ENCODE data around the gene WNT7A.

The WNT7A gene

GRCh38 chr3:13896473-13897154 is 16.7 kb upstream of the WNT7A start:
- TF ChIP-seq, protein P1, sequence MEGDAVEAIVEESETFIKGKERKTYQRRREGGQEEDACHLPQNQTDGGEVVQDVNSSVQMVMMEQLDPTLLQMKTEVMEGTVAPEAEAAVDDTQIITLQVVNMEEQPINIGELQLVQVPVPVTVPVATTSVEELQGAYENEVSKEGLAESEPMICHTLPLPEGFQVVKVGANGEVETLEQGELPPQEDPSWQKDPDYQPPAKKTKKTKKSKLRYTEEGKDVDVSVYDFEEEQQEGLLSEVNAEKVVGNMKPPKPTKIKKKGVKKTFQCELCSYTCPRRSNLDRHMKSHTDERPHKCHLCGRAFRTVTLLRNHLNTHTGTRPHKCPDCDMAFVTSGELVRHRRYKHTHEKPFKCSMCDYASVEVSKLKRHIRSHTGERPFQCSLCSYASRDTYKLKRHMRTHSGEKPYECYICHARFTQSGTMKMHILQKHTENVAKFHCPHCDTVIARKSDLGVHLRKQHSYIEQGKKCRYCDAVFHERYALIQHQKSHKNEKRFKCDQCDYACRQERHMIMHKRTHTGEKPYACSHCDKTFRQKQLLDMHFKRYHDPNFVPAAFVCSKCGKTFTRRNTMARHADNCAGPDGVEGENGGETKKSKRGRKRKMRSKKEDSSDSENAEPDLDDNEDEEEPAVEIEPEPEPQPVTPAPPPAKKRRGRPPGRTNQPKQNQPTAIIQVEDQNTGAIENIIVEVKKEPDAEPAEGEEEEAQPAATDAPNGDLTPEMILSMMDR (IDR thresholded peaks at IDR 0.05; ENCODE audit: low read depth, low read length, missing control alignments): peak; percentile 76
- DNase-seq (ENCODE audit: extremely low read depth, low read depth): peak; percentile 50
- no peak overlapping the region for H3K4me3 ChIP-seq (replicated peaks; ENCODE audit: low read depth, low read length)

DNA sequence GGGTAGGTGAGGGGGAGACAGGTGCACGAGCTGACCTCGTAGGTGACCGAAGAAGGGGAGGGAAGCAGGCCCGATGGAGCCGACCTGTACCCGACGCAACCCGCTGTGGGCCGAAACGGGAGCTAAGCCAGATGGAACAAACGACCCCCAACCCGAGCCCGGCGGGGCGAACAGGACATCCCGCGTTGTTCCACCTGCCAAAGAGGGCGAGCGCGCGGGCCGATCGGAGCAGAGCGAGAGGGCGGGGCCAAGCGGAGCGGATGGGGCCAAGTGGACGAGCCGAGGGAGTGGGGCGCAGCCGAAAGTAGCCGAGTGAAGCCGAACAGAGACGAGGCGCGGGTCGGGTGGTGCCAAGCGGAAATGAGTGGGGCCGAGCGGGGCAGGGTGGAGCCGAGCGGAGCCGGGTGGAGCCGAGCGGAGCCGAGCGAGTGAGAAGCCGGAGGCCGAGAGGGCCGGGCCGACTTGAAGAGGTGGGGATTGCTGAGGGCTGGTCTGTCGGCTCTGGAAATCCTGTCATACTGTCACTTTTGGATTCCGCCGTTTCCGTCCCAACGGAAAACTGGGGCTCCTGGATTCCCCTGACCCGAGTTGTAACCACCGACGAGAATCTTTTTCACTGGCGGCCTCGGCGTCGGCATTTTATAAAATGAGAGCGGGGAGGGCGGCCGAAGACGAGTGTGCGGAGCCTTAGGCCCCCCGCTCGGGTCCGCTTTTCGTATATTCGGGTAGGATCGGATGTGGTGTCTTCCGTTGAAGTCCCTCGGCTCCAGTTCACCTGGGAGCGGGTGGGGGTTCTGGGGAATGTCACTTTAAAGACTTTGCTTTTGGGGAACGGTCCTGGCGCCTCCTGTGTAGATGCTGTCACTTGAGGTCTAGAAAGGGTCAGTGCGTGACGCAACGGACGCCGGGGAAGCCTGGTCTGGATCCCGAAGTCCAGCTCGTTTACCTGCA is 15.6 kb upstream of the WNT7A start:
- DNase-seq (ENCODE audit: extremely low read depth, low read depth): peak; percentile 67
- TF ChIP-seq, protein P1 (IDR thresholded peaks at IDR 0.05; ENCODE audit: low read depth, low read length, missing control alignments): no peak
- peak overlapping the region; percentile 48 for H3K4me3 ChIP-seq (replicated peaks; ENCODE audit: low read depth, low read length)

DNA sequence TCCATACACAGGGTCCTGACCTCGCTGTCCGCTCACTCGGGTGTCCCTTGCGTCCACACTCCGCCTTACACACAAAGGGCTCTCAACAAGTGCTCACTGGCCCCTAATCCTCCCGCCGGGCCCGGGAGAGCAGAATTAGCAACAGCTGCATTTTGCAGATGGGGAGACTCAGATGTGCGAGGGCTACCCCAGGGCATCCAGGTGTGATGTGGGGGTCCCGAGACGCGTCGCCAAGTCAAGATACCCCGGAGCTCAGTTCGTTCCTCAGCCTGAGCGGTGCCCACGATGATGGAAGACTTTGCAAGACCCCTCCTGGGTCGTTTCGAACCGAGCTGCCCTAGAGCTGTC is 14.9 kb upstream of the WNT7A start:
- TF ChIP-seq, protein P1 (IDR thresholded peaks at IDR 0.05; ENCODE audit: low read depth, low read length, missing control alignments): no peak
- H3K4me3 ChIP-seq (replicated peaks; ENCODE audit: low read depth, low read length): peak overlapping the region; percentile 48
- no peak for DNase-seq (ENCODE audit: extremely low read depth, low read depth)

DNA sequence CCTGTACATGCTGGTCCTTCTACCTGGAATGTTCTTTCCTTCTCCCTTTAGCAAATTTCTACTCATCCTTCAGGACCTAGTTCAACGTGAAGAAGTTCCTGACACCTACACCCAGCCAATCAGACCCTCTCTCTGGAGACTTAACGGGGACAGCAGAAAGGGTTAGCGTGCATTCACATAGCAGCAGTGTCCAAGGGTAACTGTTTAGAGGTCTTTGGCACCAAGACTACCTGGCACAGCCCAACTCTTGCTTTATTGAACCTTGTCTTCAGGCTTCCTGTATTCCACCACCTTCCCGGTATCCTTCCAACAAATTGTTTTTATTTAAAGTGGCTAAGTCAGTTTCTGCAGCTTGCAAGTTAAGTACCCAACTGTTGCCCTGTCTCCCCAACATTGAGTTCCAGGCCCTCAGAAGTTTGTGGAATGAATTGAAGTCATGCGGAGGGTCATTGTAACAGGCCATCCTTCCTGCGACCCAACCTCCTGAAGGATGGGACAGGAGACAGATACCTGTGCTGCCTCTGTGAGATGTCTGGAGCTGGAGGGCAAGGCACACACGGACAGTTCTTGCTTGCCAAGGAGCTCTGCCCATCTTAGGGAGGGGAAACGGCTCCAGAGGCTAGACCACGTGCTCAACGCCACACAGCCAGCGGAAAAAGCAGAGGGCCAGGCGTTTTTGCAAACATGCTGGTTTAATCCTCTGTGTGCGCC is 14.4 kb upstream of the WNT7A start:
- TF ChIP-seq, protein P1 (IDR thresholded peaks at IDR 0.05; ENCODE audit: low read depth, low read length, missing control alignments): no peak
- H3K4me3 ChIP-seq (replicated peaks; ENCODE audit: low read depth, low read length): no peak overlapping the region
- DNase-seq (ENCODE audit: extremely low read depth, low read depth): no peak

DNA sequence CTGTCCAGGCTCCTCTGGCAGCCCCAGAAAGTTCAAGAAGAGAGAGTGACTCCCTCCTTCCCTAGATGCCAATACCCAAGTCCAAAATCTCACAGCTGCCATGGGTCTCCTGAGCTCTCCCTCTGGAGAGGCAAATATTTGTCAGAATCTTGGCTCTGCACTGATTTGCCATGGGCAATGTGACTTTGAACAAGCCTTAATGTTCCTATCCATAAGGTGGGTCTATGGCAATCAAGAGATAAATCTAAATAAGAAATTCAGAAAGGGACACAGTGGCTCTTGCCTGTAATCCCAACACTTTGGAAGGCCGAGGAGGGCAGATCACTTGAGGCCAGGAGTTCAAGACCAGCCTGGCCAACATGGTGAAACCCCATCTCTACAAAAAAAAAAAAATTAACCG is 12.4 kb upstream of the WNT7A start:
- TF ChIP-seq, protein P1 (IDR thresholded peaks at IDR 0.05; ENCODE audit: low read depth, low read length, missing control alignments): no peak
- no peak overlapping the region for H3K4me3 ChIP-seq (replicated peaks; ENCODE audit: low read depth, low read length)
- DNase-seq (ENCODE audit: extremely low read depth, low read depth): no peak

GRCh38 chr3:13891492-13892073 is 11.7 kb upstream of the WNT7A start:
- no peak for DNase-seq (ENCODE audit: extremely low read depth, low read depth)
- H3K4me3 ChIP-seq (replicated peaks; ENCODE audit: low read depth, low read length): no peak overlapping the region
- TF ChIP-seq, protein P1 (IDR thresholded peaks at IDR 0.05; ENCODE audit: low read depth, low read length, missing control alignments): no peak
